ENCODE results near the gene DNAJC21.
A peak's percentile ranks its signal among the peaks of the same experiment; 100 is the strongest.

Gene DNAJC21

GRCh38 chr5:34927785-34928184 lies 1.6 kb upstream of the DNAJC21 start:
- TF ChIP-seq PATZ1 (CRISPR knock-in tag; IDR thresholded peaks at IDR 0.05; ENCODE audit: borderline replicate concordance) (no peak), PPARA (CRISPR knock-in tag; IDR thresholded peaks at IDR 0.05; ENCODE audit: borderline replicate concordance) (no peak), ZC3H10 (CRISPR knock-in tag; IDR thresholded peaks at IDR 0.05) (no peak), ZNF565 (CRISPR knock-in tag; conservative IDR thresholded peaks at IDR 0.05; ENCODE audit: low read depth) (no peak), TOX (CRISPR knock-in tag; IDR thresholded peaks at IDR 0.05; ENCODE audit: borderline replicate concordance) (no peak), ESRRG (CRISPR knock-in tag; IDR thresholded peaks at IDR 0.05) (no peak), CSDC2 (CRISPR knock-in tag; IDR thresholded peaks at IDR 0.05) (no peak)
- TF ChIP-seq, protein P1, sequence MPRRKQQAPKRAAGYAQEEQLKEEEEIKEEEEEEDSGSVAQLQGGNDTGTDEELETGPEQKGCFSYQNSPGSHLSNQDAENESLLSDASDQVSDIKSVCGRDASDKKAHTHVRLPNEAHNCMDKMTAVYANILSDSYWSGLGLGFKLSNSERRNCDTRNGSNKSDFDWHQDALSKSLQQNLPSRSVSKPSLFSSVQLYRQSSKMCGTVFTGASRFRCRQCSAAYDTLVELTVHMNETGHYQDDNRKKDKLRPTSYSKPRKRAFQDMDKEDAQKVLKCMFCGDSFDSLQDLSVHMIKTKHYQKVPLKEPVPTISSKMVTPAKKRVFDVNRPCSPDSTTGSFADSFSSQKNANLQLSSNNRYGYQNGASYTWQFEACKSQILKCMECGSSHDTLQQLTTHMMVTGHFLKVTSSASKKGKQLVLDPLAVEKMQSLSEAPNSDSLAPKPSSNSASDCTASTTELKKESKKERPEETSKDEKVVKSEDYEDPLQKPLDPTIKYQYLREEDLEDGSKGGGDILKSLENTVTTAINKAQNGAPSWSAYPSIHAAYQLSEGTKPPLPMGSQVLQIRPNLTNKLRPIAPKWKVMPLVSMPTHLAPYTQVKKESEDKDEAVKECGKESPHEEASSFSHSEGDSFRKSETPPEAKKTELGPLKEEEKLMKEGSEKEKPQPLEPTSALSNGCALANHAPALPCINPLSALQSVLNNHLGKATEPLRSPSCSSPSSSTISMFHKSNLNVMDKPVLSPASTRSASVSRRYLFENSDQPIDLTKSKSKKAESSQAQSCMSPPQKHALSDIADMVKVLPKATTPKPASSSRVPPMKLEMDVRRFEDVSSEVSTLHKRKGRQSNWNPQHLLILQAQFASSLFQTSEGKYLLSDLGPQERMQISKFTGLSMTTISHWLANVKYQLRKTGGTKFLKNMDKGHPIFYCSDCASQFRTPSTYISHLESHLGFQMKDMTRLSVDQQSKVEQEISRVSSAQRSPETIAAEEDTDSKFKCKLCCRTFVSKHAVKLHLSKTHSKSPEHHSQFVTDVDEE (CRISPR knock-in tag; IDR thresholded peaks at IDR 0.05): no peak
- TF ChIP-seq, protein P2, sequence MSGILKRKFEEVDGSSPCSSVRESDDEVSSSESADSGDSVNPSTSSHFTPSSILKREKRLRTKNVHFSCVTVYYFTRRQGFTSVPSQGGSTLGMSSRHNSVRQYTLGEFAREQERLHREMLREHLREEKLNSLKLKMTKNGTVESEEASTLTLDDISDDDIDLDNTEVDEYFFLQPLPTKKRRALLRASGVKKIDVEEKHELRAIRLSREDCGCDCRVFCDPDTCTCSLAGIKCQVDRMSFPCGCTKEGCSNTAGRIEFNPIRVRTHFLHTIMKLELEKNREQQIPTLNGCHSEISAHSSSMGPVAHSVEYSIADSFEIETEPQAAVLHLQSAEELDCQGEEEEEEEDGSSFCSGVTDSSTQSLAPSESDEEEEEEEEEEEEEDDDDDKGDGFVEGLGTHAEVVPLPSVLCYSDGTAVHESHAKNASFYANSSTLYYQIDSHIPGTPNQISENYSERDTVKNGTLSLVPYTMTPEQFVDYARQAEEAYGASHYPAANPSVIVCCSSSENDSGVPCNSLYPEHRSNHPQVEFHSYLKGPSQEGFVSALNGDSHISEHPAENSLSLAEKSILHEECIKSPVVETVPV (CRISPR knock-in tag; IDR thresholded peaks at IDR 0.05): no peak
- TF ChIP-seq, protein P3, sequence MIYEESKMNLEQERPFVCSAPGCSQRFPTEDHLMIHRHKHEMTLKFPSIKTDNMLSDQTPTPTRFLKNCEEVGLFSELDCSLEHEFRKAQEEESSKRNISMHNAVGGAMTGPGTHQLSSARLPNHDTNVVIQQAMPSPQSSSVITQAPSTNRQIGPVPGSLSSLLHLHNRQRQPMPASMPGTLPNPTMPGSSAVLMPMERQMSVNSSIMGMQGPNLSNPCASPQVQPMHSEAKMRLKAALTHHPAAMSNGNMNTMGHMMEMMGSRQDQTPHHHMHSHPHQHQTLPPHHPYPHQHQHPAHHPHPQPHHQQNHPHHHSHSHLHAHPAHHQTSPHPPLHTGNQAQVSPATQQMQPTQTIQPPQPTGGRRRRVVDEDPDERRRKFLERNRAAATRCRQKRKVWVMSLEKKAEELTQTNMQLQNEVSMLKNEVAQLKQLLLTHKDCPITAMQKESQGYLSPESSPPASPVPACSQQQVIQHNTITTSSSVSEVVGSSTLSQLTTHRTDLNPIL (CRISPR knock-in tag; IDR thresholded peaks at IDR 0.05; ENCODE audit: low read depth): no peak
- no peak for ATAC-seq

GRCh38 chr5:34928267-34928666 lies 1.1 kb upstream of the DNAJC21 start:
- no peak for TF ChIP-seq ZNF8 (CRISPR knock-in tag; IDR thresholded peaks at IDR 0.05)
- TF ChIP-seq ZNF565 (CRISPR knock-in tag; conservative IDR thresholded peaks at IDR 0.05; ENCODE audit: low read depth): no peak
- ATAC-seq: no peak

DNA sequence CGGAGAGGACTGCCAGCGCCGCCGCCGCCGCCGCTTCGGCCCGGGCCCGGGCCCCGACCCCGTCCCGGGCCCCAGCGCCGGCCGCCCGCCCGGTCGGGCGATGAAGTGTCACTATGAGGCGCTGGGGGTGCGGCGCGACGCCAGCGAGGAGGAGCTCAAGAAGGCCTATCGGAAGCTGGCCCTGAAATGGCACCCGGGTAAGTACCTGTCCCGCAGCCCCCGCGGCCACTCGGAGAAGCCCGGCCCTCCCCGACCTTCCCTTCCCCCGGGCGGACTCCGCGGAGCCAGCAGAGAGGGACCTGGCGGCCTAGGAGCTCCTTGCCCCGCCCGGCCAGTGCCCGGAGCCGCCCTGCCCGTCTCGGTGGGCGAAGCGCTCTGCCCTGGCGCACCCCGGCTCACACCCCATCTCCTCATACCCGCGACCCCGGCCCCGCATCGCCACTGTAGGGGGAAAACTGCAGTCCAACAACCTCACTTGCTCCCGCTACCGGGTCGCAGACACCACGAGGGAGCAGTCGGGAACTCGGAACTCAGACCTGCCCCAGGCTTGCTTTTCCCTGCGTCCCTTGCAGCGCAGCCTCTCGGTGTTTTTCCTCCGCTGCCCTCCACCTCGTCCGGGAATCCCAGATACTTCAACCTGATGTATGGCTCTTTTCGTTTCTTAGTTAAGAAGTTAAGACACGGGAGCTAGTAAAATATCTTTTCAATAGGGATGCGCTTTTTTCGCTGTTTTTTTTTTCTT lies 532 bp downstream of the DNAJC21 start:
- ATAC-seq: peak; percentile 70
- TF ChIP-seq TOX (CRISPR knock-in tag; IDR thresholded peaks at IDR 0.05; ENCODE audit: borderline replicate concordance): no peak
- no peak for TF ChIP-seq CSDC2 (CRISPR knock-in tag; IDR thresholded peaks at IDR 0.05)
- TF ChIP-seq, protein P3 (CRISPR knock-in tag; IDR thresholded peaks at IDR 0.05; ENCODE audit: low read depth): no peak
- TF ChIP-seq OSR1 (CRISPR knock-in tag; IDR thresholded peaks at IDR 0.05): no peak
- TF ChIP-seq PPARA (CRISPR knock-in tag; IDR thresholded peaks at IDR 0.05; ENCODE audit: borderline replicate concordance): no peak
- TF ChIP-seq ZFP3 (CRISPR knock-in tag; IDR thresholded peaks at IDR 0.05): no peak
- TF ChIP-seq PATZ1 (CRISPR knock-in tag; IDR thresholded peaks at IDR 0.05; ENCODE audit: borderline replicate concordance): no peak
- TF ChIP-seq, protein P1 (CRISPR knock-in tag; IDR thresholded peaks at IDR 0.05): no peak
- TF ChIP-seq ARNTL (CRISPR knock-in tag; IDR thresholded peaks at IDR 0.05; ENCODE audit: borderline replicate concordance, low read depth): no peak
- no peak for TF ChIP-seq ZNF70 (CRISPR knock-in tag; IDR thresholded peaks at IDR 0.05)
- TF ChIP-seq TCF4 (CRISPR knock-in tag; IDR thresholded peaks at IDR 0.05; ENCODE audit: borderline replicate concordance): no peak
- TF ChIP-seq, protein P2 (CRISPR knock-in tag; IDR thresholded peaks at IDR 0.05): no peak
- TF ChIP-seq BACH2 (CRISPR knock-in tag; IDR thresholded peaks at IDR 0.05; ENCODE audit: borderline replicate concordance): no peak
- TF ChIP-seq GLIS3 (CRISPR knock-in tag; IDR thresholded peaks at IDR 0.05): no peak
- TF ChIP-seq ZNF8 (CRISPR knock-in tag; IDR thresholded peaks at IDR 0.05): no peak
- TF ChIP-seq SNAI2 (CRISPR knock-in tag; IDR thresholded peaks at IDR 0.05): no peak
